HG03457 (cell line): Measurements from ENCODE around the gene ZNF516.
"Not testable (repeated sequence)": the region's sequence is repeated elsewhere in the genome, so short reads cannot be mapped to it uniquely, and the experiment has no call there.

Source experiments
- ATAC-seq: cut with Tn5 transposase; IDR thresholded peaks from one replicate; pipeline ENCODE4 v1.9.1; 2021; ENCODE audit warnings: moderate number of reproducible peaks; ENCODE audit not compliant: unreplicated experiment

ZNF516 gene

GRCh38 chr18:76490670-76491472 lies 4.2 kb downstream of the ZNF516 start:
- no peak for ATAC-seq

DNA sequence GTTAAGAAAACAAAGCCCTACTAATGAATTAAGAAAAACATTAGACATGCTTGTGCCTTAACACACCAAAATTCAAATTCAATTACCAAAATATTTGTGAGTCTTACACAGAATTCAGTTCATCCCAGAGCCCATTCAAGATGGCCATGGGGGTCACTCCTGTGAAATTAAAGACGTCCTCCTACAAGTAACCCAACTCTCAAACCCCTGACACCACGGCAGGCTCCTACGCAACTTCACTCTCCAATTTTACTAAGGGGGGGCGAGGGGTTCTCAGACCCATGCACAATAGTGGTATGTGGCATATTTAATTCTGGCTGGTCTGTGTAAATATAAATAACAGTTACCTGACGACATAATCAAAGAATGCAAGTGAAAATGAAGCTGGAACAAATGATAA lies 5.0 kb downstream of the ZNF516 start:
- no peak for ATAC-seq

GRCh38 chr18:76489081-76489480 lies 6.0 kb downstream of the ZNF516 start:
- no peak for ATAC-seq

DNA sequence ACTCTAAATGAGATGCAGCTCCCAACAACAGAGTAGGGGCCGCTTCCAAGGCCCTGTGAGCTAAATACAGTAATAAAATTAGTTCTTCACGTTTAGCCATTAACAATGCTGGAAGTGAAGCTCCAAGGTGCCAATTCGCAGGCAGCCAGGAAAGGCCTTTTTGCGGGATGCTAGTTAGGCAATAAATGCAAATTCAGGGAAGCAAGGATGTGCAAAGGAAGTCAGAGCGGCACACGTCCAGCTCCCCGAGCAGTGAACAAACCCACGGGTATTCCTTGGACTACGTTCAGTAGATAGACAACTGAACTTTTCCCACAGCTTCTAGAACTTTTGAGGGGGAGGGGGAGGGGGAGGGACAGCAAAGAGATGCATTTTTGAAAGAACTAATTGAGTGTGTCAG lies 6.9 kb downstream of the ZNF516 start:
- ATAC-seq, result no peak

DNA sequence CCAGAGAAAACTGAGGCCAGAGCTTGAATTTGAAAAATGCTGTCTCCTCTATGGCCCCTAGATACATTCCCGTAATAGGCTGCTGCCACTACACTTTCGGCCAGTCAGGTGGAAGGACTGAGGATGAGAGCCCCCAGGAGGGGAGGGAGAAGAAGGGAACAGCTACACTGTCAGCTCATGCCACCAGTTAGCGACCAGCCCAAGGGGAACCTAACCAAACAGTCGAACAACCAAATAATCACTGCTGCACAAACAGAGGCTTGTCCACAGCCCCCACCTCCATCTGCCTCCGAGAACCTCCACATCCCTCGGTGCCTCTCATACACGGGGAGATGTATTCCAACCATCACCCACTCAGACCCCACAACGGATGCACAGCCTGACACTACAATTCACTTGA lies 7.3 kb downstream of the ZNF516 start:
- ATAC-seq, result no peak

- ATAC-seq, result no peak
These were observed 8.0 kb downstream of the ZNF516 start for GRCh38 chr18:76487070-76487469.

DNA sequence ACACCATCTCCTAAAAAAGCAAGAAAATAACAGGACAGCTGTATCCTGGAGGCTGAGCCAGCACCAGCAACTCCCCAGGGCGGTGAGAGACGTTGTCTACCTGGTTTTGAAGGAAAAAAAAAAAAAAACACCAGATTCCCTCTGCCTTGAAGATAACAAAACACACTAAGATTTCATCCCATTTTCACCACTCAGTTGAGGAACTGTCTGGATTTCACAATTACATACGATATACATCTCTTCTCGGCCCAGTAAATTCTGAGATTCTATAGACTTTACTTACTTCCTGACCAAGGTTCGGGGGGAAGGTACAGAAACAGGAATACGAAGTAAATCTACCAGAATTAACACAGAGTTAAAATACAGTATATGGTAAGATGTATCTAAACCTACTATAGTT lies 8.5 kb downstream of the ZNF516 start:
- ATAC-seq, result no peak

- no peak for ATAC-seq
These were observed 9.0 kb downstream of the ZNF516 start for GRCh38 chr18:76486038-76486437.

- peak; percentile 60 for ATAC-seq
These were observed 10.2 kb downstream of the ZNF516 start for GRCh38 chr18:76484749-76485387.

DNA sequence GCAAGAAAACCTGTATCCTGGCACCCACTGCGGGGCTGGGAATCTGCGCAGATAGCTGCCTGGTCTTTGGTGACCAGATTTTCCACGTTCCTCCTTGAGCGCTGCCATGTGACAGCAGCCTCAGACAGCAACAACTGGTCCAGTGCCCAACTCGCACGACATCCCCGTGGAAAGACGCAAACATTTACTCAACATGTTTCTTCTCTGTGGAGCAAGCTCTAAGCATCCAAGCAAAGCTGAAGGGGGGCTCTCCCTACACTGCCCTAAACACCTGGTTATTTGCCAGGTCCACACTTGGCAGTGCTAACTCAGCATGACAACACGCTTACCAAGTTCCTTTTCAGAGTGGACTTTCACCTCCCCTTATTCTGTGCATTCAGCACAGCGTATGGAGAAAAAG lies 11.3 kb downstream of the ZNF516 start:
- ATAC-seq, result no peak

GRCh38 chr18:76482971-76483691 lies 11.9 kb downstream of the ZNF516 start:
- no peak for ATAC-seq

GRCh38 chr18:76482267-76482666 lies 12.8 kb downstream of the ZNF516 start:
- ATAC-seq, result no peak

DNA sequence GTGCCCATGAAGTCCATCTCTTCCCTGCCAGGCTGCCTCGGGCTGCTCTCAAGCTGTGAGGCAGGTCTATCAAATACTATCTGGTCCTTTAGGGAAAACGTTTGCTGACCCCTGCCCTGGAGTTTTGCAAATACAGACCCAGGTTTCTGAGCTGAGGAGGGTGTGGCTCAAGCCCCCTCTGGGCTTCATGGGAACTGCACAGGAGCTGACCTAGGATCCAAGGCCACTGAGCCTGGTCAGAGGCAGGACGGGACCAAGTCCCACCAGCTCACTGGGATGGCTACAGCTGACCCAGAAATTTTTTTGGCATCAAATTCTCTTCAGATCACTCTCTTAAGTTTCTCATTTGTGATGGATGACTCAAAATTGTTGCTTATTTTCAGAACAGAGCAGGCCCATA lies 14.1 kb downstream of the ZNF516 start:
- ATAC-seq, result no peak

GRCh38 chr18:76479351-76480238 lies 15.4 kb downstream of the ZNF516 start:
- no peak for ATAC-seq

- no peak for ATAC-seq
These were observed 18.1 kb downstream of the ZNF516 start for GRCh38 chr18:76476665-76477561.

GRCh38 chr18:76475450-76476194 lies 19.4 kb downstream of the ZNF516 start:
- no peak for ATAC-seq

- no peak for ATAC-seq
These were observed 20.2 kb downstream of the ZNF516 start for GRCh38 chr18:76474824-76475223.

DNA sequence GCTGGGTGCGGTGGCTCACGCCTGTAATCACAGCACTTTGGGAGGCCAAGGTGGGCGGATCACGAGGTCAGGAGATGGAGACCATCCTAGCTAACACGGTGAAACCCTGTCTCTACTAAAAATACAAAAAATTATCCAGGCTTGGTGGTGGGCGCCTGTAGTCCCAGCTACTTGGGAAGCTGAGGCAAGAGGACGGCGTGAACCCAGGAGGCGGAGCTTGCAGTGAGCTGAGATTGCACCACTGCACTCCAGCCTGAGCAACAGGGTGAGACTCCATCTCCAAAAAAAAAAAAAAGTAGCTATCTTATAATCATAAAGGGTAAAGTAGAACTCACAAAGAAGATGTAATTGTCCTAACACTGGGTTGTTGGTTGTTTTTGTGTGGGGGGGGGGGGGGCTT lies 21.5 kb downstream of the ZNF516 start:
- ATAC-seq, result not testable (repeated sequence)

- no peak for ATAC-seq
These were observed 22.2 kb downstream of the ZNF516 start for GRCh38 chr18:76472829-76473228.
